ENCODE results near the gene MSI2.
"Not testable (repeated sequence)": the region's sequence is repeated elsewhere in the genome, so short reads cannot be mapped to it uniquely, and the experiment has no call there.

The MSI2 gene

GRCh38 chr17:57292091-57292490, 35.8 kb downstream of the MSI2 start:
- no peak for DNase-seq (ENCODE audit: low spot score)

- no peak for DNase-seq (ENCODE audit: low spot score)
These were observed 36.8 kb downstream of the MSI2 start for GRCh38 chr17:57293077-57293476.

GRCh38 chr17:57294101-57294500, 37.8 kb downstream of the MSI2 start:
- no peak for DNase-seq (ENCODE audit: low spot score)

DNA sequence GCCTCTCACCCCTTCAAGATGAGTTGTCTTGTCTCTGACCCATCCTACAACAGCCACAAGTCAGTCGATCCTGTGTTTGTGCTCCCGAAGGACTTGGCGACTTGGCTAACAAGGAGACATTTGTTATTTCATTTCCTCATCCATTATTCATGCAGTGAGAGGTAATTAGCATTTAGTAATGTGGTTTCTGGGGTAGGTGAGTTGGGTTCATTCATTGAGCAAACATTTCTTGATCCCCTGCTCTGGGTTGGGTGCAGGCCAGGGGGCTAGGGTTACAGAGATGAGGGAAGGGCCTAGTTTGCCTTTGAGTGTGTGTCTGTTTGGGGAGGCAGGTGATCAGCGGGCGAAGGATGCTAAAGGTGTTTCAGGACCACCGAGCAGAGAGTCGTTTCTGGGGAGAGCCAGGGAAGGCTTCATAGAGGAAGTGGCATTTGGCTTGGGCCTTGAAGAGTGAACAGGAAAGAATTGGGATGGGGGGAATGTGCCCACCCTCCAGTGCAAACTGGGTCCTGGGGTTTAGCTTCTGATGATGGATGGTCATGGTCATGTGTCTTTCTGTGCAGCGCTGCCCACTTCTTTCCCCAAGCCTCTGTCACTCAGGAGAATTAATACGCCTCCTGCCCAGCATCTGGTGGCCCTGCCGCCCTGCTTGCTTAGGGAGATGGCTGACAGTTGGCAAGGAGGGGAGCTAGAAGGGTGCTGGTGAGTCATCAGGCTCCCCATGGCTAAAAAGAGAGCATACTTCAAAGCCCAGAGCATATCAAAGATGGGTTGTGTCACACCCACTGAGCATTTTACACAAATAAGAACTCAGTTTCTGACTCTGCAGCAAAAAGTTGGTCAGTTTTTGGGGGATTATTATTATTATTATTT, 38.5 kb downstream of the MSI2 start:
- no peak for DNase-seq (ENCODE audit: low spot score)

DNA sequence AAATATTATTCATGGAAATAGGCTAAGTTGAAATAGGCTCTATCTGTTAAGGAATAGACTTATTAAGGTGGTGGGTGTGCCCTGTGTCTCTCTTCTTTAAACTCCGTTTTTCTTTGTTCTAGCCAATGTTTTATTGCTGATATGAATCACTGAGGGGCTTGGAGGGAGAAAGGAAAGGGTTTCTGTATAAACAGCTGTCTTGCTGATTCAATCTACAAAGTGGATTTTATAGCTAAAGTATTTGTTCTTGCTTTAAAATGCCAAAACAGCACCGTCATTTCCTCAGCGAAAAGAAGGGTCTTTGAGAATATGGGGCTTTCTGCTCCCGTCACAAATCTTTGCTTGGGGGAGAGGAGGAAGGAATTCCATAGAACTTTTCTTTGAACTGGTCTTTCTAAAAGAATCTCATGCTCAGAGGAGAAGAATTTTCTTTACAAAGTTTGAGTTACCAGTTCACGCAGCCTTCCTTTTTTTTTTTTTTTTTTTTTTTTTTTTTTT, 39.3 kb downstream of the MSI2 start:
- DNase-seq (ENCODE audit: low spot score), result no peak

- no peak for DNase-seq (ENCODE audit: low spot score)
These were observed 39.9 kb downstream of the MSI2 start for GRCh38 chr17:57296231-57296630.

DNA sequence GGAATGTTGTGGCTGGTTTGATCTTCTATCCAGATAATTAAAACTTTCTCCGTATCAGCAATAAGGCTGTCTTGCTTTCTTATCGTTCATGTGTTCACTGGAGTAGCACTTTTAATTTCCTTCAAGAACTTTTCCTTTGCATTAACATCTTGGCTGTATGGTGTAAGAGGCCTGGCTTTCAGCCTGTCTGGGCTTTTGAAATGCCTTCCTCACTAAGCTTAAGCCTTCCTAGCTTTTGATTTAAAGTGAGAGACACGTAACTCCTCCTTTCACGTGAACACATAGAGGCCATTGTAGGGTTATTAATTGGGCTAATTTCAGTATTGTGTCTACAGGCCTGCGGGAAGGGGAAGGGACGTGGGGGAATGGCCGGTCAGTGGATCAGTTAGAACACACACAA, 42.9 kb downstream of the MSI2 start:
- no peak for DNase-seq (ENCODE audit: low spot score)

DNA sequence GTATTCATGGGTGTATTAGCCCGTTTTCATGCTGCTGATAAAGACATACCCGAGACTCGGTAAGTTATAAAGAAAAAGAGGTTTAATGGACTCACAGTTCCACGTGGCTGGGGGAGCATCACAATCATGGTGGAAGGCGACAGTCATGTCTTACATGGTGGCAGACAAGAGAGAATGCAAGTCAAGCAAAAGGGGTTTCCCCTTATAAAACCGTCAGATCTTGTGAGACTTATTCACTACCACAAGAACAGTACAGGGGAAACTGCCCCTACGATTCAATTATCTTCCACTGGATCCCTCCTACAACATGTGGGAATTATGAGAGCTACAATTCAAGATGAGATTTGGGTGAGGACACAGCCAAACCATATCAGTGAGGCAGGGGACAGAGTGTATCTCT, 44.3 kb downstream of the MSI2 start:
- DNase-seq (ENCODE audit: low spot score), result not testable (repeated sequence)

DNA sequence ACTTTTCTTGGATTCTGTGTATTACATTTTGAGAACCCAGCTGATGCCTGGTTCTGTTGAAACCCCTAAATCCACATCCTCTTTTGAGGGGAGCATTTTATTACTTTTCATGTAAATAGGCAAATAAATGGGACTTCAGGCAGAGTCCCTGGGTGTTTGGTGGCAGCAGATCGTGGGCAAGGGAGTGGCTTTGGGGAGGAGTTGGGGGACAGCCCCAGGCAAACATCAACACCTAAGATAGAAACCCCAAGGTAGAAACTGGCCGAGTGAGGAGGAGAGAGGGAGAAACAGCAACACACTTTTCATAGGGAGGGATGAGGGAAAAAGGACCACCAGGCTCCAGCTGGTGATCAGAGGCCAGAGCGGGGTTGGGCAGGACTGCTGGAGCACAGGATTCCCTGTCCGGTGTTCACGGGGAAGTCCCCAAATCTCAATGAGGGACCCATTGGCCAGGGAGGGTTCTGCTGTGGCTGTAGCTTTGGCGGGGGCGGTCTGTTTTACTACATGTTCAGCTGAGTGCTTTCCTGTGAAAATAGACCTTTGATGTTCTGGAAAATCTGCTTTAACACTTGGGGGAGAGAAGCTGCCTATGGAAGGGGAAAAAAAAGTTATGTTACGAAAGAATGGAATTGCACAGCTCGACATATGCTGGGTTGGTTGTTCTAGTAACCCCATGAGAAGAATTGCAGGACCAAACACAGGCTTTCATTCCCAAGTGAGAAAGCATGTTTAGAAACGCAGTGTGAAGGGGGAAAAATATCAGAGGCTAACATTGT, 46.6 kb downstream of the MSI2 start:
- no peak for DNase-seq (ENCODE audit: low spot score)

GRCh38 chr17:57305144-57305728, 48.9 kb downstream of the MSI2 start:
- DNase-seq (ENCODE audit: low spot score), result no peak

GRCh38 chr17:57305908-57306504, 49.7 kb downstream of the MSI2 start:
- DNase-seq (ENCODE audit: low spot score), result no peak

- no peak for DNase-seq (ENCODE audit: low spot score)
These were observed 52.3 kb downstream of the MSI2 start for GRCh38 chr17:57308543-57309186.

- no peak for DNase-seq (ENCODE audit: low spot score)
These were observed 53.2 kb downstream of the MSI2 start for GRCh38 chr17:57309479-57309878.

- no peak for DNase-seq (ENCODE audit: low spot score)
These were observed 55.2 kb downstream of the MSI2 start for GRCh38 chr17:57311281-57312216.

DNA sequence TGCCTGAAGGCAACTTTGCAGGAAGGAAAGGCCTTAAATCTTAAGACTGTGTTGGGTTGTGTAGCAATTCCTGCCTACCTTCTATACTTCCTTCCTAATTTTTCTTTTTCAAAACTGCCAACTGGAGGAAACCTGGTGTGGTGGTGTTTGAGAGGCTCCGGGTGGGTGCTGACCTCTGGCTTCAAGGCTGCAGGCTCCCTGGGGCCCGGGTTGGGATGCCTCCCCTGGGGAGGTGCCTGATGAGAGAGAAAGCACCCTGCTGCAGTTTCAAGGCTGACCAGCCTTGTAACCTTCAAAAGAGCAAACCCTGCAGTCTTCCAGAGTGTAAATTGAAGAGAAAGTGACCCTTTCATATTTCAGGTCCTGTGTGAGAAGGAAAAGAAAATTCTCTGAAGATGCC, 55.9 kb downstream of the MSI2 start:
- no peak for DNase-seq (ENCODE audit: low spot score)

DNA sequence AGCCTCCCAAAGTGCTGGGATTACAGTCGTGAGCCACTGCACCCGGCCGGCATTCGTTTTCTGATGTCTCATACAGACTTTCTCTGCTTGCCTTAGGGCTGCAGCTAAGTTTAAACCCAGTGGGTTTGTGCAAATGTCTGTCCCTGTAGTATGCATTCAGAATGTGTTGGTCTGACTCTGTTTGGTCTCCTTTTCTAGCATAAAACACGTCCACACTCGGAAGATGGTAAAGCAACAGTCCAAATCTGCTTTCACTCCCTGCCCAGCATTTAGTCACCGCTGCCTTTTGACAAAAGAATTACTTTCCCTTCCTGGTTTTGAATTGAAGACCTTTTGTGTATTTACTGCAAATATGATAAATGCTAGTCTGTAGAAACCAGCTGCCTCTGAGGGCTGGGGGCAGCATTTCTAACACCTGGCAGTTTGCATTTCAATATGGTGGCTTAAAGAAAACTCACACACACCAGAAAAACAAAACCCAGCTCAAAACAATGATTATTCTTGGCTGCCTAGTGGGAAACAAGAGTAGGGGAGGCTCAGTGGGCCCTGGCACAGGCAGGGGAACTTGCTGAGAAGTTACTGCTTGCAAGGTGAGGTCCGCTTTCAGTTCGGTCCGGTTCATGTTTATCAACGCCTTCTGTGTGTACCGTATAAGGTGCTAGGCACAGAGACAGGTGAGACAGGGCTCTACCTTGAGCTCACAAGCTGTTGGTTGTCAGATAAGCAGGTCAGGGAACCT, 56.9 kb downstream of the MSI2 start:
- no peak for DNase-seq (ENCODE audit: low spot score)

DNA sequence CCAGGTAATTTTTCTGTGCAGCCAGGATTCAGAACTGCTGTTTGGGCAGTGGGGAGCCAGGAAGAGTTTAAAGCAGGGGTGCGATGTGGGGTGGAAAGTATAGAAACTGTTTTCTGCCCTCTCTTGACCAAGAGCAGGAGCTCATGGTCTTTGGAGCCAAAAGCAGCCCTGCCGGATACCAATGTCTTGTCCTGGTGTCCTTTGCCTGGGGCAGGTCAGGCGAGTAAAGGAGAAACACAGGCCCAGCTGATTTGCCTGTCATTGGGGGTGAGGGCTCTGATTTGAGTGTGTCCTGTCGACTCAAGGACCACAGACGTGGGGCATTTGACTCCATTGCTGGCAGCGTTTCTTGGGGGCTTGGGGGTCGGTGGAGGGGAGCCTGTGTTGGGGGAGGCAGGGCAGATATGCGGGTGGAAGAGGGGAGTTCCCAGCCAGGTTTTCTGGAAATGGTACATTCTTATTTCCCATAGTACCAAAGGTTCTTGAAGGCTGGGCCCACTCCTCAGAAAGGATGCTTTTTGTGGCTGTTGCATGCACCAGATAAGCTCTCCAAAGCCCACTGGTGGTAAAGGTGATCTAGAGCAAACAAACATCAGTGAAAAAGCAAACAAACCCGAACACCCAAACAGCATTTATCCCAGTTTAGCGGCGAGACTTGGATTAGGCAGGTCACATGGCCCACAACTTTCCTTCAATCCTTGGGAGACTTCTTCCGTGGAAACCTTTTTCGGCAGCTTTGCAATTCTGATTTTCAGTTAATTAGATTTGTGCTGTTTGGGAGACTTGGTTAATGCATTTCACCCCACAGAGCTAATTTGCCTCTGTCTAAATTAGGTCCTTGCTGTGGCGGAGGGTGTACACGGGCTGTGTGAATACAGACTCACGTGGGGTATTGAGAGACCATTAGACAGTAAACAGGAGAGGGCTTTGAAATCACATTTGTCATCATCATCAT, 59.0 kb downstream of the MSI2 start:
- no peak for DNase-seq (ENCODE audit: low spot score)

GRCh38 chr17:57316361-57316760, 60.0 kb downstream of the MSI2 start:
- DNase-seq (ENCODE audit: low spot score), result no peak

- DNase-seq (ENCODE audit: low spot score), result no peak
These were observed 60.8 kb downstream of the MSI2 start for GRCh38 chr17:57317079-57317478.

Data from activated CD4-positive, alpha-beta T cell treated with anti-CD3 and anti-CD28 coated beads, Interleukin-2, Interleukin-4, amounts not matched to agents 100 ng/mL and 50 ng/mL, durations not matched to agents 16 hours and 8 hours (primary cell).